HG03103 (cell line): ENCODE results near the gene SLC45A1.
"Not testable (repeated sequence)": the region's sequence is repeated elsewhere in the genome, so short reads cannot be mapped to it uniquely, and the experiment has no call there.

Source experiments
- ATAC-seq: cut with Tn5 transposase; IDR thresholded peaks from one replicate; pipeline ENCODE4 v1.9.1; 2021; ENCODE audit warnings: low read depth; ENCODE audit not compliant: unreplicated experiment

SLC45A1 gene

GRCh38 chr1:8317647-8318381 lies at the start of gene SLC45A1:
SLC45A1 (plus strand) TSS chr1:8318114; CDS start chr1:8324330, 6,216 bp downstream.
- no peak for ATAC-seq

DNA sequence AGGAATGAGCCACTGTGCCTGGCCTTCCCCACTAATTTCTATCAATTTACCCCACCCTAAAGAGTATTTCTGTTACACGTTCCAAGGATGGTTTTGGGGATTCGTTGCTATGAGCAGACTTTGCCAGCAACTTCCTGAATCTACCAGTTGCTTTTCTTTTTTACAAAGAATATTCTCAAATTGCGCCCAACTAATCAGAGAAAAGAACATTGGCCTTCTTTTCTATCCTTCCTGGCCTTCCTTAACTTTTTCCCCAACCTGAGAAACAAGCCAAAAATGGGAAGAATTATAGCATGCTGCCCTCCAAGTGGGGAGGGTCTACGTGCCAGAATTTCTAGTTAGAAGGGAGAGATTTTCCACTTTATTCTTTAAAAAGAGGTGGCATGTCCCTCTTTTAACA lies 44.9 kb upstream of the SLC45A1 start:
- ATAC-seq: no peak

DNA sequence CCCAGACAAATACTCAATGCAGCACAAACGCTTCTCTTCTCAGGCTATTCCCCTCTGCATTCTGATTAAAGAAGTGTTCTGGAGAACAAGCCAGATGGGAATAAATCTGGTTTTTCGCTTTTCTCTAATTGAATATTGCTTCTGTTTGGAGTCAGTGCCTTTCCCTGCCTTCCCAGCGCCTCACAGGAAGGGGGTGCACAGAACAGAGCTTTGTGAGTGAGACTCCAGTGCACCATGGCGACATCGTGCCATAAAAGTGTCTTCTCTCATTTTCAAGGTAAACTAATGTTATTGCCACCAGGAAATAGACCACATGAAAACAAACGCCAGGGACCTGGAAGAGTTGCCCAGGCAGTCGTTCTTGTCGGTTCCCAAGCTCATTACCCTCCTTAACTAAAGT lies 43.6 kb upstream of the SLC45A1 start:
- no peak for ATAC-seq

DNA sequence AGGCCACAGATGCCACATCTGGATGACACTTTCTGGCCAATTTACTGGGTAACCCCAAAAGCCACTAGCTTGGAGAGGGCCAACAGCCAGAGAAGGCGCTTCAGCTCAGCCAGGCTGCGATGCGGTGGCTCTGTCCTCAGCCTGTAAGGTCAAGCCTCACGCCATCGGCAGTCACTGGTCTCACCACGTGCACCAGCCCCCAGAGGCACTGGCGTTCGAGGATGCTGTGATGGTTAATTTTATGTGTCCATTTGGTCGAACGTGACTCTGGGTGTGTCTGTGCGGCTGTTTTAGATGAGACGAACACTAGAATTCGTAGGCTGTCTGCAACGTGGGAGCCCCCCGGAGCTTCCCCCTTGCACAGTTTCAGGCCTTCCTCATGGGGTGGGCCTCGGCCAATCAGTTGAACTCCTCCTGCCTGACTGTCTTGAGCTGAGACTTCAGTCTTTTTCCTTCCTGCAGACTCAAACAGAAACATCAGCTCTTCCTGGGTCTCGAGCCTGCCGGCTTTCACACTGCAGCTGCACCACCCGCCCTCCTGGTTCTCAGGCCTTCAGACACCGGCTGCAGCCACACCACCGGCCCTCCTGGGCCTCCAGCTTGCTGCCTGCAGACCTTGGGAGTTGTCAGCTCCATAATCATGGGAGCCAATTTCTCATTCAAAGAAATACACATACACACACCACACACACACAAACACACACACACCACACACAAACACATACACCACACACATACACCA lies 41.6 kb upstream of the SLC45A1 start:
- no peak for ATAC-seq

DNA sequence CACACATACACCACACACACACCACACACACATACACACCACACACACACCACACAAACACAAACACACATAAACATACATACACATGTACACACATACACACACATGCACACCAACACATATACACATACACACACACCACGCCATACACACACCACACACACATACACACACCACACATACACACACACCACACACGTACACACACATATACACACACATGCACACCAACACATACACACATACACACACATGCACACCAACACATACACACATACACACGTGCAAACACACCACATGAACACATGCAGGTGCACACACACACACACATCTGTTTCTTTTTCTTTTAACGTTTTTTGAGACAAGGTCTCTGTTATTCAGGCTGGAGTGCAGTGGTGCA lies 41.0 kb upstream of the SLC45A1 start:
- no peak for ATAC-seq

DNA sequence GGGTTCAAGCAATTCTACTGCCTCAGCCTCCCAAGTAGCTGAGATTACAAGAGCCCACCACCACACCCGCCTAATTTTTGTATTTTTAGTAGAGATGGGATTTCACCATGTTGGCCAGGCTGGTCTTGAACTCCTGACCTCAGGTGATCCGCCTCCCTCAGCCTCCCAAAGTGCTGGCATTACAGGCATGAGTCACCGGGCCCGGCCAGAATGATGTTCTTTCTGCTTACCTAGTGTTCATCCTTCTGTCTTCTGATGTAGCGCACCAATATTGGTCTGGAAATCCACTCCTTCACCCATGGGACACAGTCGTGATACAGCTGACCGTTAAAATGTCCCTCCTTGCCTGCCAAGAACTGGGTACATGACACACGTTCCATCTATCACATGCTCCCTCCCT lies 39.2 kb upstream of the SLC45A1 start:
- not testable (repeated sequence) for ATAC-seq

- no peak for ATAC-seq
These were observed 35.9 kb upstream of the SLC45A1 start for GRCh38 chr1:8281843-8282509.

GRCh38 chr1:8283058-8283884 lies 34.6 kb upstream of the SLC45A1 start:
- ATAC-seq: peak; percentile 83

DNA sequence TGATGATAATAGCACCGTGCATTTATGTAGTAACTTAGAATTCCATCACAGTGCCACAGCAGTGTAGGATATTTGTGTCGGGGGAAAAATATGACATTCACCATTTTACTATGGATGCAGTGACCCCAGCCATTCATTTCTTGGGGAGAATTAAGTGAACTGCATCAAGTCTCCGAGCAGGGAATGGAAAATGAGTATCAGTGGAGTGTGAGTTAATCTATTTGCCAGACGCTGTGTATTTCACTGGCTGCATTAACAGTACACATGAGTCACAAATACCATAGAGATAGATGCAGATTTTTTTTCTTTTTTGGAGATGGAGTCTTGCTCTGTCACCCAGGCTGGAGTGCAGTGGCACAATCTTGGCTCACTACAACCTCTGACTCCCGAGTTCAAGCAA lies 33.8 kb upstream of the SLC45A1 start:
- no peak for ATAC-seq

GRCh38 chr1:8285103-8285502 lies 32.8 kb upstream of the SLC45A1 start:
- ATAC-seq: no peak

- ATAC-seq: no peak
These were observed 31.9 kb upstream of the SLC45A1 start for GRCh38 chr1:8285965-8286364.

DNA sequence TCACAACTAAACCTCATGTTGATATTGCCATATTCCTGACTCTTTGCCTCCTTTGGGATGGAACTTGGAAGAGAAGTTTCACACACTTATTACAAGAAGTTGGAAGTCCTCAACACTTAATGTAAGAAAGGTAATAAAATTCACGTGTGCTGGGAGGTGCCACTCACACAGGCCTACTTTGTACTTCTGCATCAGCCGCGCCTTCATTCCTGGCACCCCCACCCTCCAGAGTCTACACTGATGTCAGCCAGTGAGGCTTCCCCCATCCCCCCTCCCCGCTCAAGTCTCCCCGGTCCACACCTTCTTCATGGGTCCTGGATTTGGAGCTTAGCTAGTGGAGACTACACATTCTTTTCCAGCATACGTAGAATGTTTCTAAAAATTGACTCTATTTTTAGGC lies 24.8 kb upstream of the SLC45A1 start:
- ATAC-seq: no peak

- no peak for ATAC-seq
These were observed 24.2 kb upstream of the SLC45A1 start for GRCh38 chr1:8293641-8294169.

GRCh38 chr1:8294170-8294697 lies 23.7 kb upstream of the SLC45A1 start:
- no peak for ATAC-seq

- no peak for ATAC-seq
These were observed 20.7 kb upstream of the SLC45A1 start for GRCh38 chr1:8297245-8297644.

DNA sequence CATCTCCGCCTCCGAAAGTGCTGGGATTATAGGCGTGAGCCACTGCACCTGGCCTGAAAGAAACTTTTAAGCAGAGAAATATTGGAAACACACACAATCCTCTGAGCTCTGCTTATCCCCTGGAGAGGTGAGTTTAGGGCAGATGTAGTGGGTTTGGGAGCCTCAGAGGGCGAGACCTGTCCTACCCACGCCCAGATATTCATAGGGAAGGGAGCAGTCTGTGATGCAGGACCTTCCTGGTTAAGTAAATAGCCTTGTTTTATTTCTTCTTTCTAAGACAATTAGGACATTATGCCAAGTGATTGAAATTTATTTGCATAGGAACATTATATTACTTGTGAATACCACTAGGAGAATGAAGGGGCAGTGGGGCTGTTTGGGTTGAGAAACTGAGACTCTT lies 18.0 kb upstream of the SLC45A1 start:
- ATAC-seq: no peak

GRCh38 chr1:8302081-8302956 lies 15.6 kb upstream of the SLC45A1 start:
- ATAC-seq: no peak

DNA sequence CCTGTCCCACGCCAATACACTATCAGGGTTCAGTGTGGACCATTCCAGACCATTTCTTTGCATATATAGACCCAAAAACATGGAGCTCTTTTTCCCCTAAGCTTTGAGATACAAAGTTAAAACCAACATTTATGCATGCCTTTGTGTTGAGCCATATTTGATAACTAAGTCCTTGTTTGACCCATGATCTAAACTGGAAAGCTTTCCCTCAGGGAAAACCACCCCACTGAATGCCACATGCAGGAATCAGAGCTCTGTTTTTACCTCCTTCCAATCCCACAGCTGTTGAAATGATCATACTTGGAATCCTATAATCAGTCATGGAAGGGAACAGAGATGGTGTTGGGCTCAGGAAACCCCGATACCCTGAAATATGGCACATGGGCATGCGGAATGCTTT lies 14.8 kb upstream of the SLC45A1 start:
- ATAC-seq: no peak

DNA sequence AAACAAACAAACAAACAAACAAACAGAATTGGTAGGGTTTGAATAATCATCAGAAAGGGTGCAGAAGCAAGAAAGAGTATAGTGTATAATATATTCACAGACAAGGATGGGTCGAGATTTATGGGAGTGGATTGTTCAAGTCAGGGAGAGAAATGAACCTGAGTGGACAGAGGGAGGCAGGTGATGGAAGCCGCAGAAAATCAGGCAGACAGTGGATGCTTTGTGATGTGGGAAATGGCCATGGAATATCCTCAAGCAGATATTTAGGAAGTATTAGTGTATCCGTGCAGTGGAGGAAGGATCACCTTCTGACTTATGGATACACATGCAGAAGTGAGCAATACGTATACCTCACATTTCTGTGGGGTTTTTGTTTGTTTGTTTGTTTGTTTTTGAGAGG lies 14.0 kb upstream of the SLC45A1 start:
- ATAC-seq: no peak
